GM12878 (cell line): ENCODE data around the gene SEMA4C. TPM values are rescaled to one million over a fixed set of nuclear protein-coding genes. Genes with fewer than 3 reads are reported as not detected.

Experiments
- ATAC-seq: fragments of 200-7000 bp; cut with Tn5 transposase; 3 replicates; pipeline ENCODE4 v1.9.1; 2020; ENCODE audit warnings: mild to moderate bottlenecking, moderate library complexity
- BruUV-seq: library from RNA; stranded (reverse); fragments of 400-500 nt; replicated peaks from 2 replicates; lab custom pipeline; 2021; lab: Mats Ljungman, UMichigan
- CTCF ChIA-PET: fragments of 300-600 bp; sonication (Branson Sonifier 250); formaldehyde crosslinking; extraction: SDS; loops from one replicate; lab custom pipeline; 2021; ENCODE audit warnings: inconsistent platforms; lab: Yijun Ruan, JAX
- POLR2A ChIA-PET: fragments of 350-600 bp; formaldehyde crosslinking; extraction: SDS; loops from one replicate; lab custom pipeline; 2021; ENCODE audit warnings: inconsistent platforms; lab: Charles Lee
- RAD21 ChIA-PET: fragments of 300-600 bp; sonication (Branson Sonifier 250); formaldehyde crosslinking; loops from one replicate; lab custom pipeline; 2023; ENCODE audit warnings: antibody characterized with exemption; ENCODE audit not compliant: unreplicated experiment; lab: Charles Lee
- SMC1A ChIA-PET: fragments of 300-600 bp; sonication (Branson Sonifier 250); formaldehyde crosslinking; loops from one replicate; lab custom pipeline; 2023; ENCODE audit not compliant: unreplicated experiment, uncharacterized antibody; lab: Charles Lee
- DNase-seq: peaks from one replicate; pipeline ENCODE4 v3.0.0-alpha.2; 2011; ENCODE audit warnings: low read depth, low spot score
- FAIRE-seq: peaks from 3 replicates; lab custom pipeline; 2011; peaks lifted over from hg19 to GRCh38; lab: Jason Lieb, UNC
- H2AFZ ChIP-seq: 2 replicates; pipeline ENCODE4 v1.6.0; 2011; ENCODE audit warnings: low read depth, low read length, control low read depth; ENCODE audit not compliant: control insufficient read depth
- H3K27ac ChIP-seq: 2 replicates; pipeline ENCODE4 v1.5.1; 2011; ENCODE audit warnings: control low read depth; ENCODE audit not compliant: control insufficient read depth, insufficient read depth
- H3K27me3 ChIP-seq, 2 experiments: replicated peaks in 1 of 2; 2 replicates each; pipeline versions ENCODE4 v1.6.0 to v1.6.1; 2011; ENCODE audit warnings: low read length in 1 of 2; ENCODE audit not compliant: control insufficient read depth in 2 of 2, insufficient read depth in 2 of 2
- H3K36me3 ChIP-seq, 2 experiments: 2 replicates each; pipeline ENCODE4 v1.5.1; 2011; ENCODE audit warnings: low read length in 1 of 2; ENCODE audit not compliant: control insufficient read depth in 2 of 2, insufficient read depth in 2 of 2
- H3K4me1 ChIP-seq: 2 replicates; pipeline ENCODE4 v1.6.1; 2011; ENCODE audit warnings: mild to moderate bottlenecking, low read length, moderate library complexity, mixed read lengths; ENCODE audit not compliant: control insufficient read depth, insufficient read depth
- H3K4me2 ChIP-seq: 2 replicates; pipeline ENCODE4 v1.6.0; 2011; ENCODE audit warnings: control low read depth; ENCODE audit not compliant: control insufficient read depth, insufficient read depth
- H3K4me3 ChIP-seq: fragments of 200-600 bp; sonication (generic); 2 replicates; pipeline ENCODE4 v1.5.1; 2016
- H3K79me2 ChIP-seq: 2 replicates; pipeline ENCODE4 v1.6.0; 2011; ENCODE audit warnings: low read length; ENCODE audit not compliant: control insufficient read depth, insufficient read depth
- H3K9ac ChIP-seq: 2 replicates; pipeline ENCODE4 v1.8.0; 2011; ENCODE audit warnings: low read length, control low read depth, mixed read lengths; ENCODE audit not compliant: control insufficient read depth, insufficient read depth
- H3K9me3 ChIP-seq: replicated peaks from 3 replicates; pipeline ENCODE4 v1.5.1; 2011; ENCODE audit warnings: mild to moderate bottlenecking, low read length; ENCODE audit not compliant: control insufficient read depth, insufficient read depth
- H4K20me1 ChIP-seq: 2 replicates; pipeline ENCODE4 v1.6.0; 2011; ENCODE audit not compliant: control insufficient read depth, insufficient read depth
- ATF2 ChIP-seq: IDR thresholded peaks from 2 replicates; pipeline ENCODE4 v1.6.1; 2012; ENCODE audit warnings: low read length, inconsistent platforms
- CREB1 ChIP-seq: IDR thresholded peaks from 2 replicates; pipeline ENCODE4 v1.6.1; 2012; ENCODE audit warnings: low read depth, mild to moderate bottlenecking, inconsistent platforms
- EGR1 ChIP-seq, 2 experiments: IDR thresholded peaks; 1 replicate in 1 of 2; 2 replicates in 1 of 2; pipeline ENCODE4 v1.6.1; 2011 to 2012; ENCODE audit warnings: low read depth in 2 of 2, low read length in 2 of 2, borderline replicate concordance in 1 of 2, mild to moderate bottlenecking in 1 of 2, moderate library complexity in 1 of 2
- FOXK2 ChIP-seq: fragments of 450-650 bp; IDR thresholded peaks from 2 replicates; pipeline ENCODE4 v1.6.1; 2017; ENCODE audit warnings: mild to moderate bottlenecking, moderate library complexity
- GATAD2B ChIP-seq: fragments of 450-650 bp; conservative IDR thresholded peaks from 2 replicates; pipeline ENCODE4 v1.6.1; 2017; ENCODE audit warnings: low read depth, mild to moderate bottlenecking, moderate library complexity
- KAT2A ChIP-seq: conservative IDR thresholded peaks from 2 replicates; pipeline ENCODE4 v1.6.1; 2011; ENCODE audit warnings: low read depth, low read length; ENCODE audit not compliant: control insufficient read depth
- KLF5 ChIP-seq: fragments of 450-650 bp; IDR thresholded peaks from 2 replicates; pipeline ENCODE4 v1.6.1; 2014; ENCODE audit warnings: mild to moderate bottlenecking; ENCODE audit not compliant: partially characterized antibody
- LARP7 ChIP-seq: fragments of 450-650 bp; IDR thresholded peaks from 2 replicates; pipeline ENCODE4 v1.6.1; 2017; ENCODE audit warnings: mild to moderate bottlenecking
- NR2F1 ChIP-seq: fragments of 450-650 bp; conservative IDR thresholded peaks from 2 replicates; pipeline ENCODE4 v1.6.1; 2017; ENCODE audit warnings: mild to moderate bottlenecking
- NRF1 ChIP-seq: conservative IDR thresholded peaks from 2 replicates; pipeline ENCODE4 v1.6.1; 2011; ENCODE audit warnings: mild to moderate bottlenecking, low read depth, low read length, improper control_type of control experiment
- POLR2AphosphoS5 ChIP-seq: IDR thresholded peaks from 2 replicates; pipeline ENCODE4 v1.6.1; 2011; ENCODE audit warnings: mild to moderate bottlenecking, low read length, inconsistent platforms
- RB1 ChIP-seq: fragments of 450-650 bp; formaldehyde crosslinking; IDR thresholded peaks from 2 replicates; pipeline ENCODE4 v1.6.1; 2017; ENCODE audit warnings: mild to moderate bottlenecking, borderline replicate concordance
- RELA ChIP-seq: fragments of 450-650 bp; IDR thresholded peaks from 2 replicates; pipeline ENCODE4 v1.8.0; 2014; ENCODE audit warnings: borderline replicate concordance; ENCODE audit not compliant: partially characterized antibody
- SMAD1 ChIP-seq: fragments of 450-650 bp; IDR thresholded peaks from 2 replicates; pipeline ENCODE4 v1.6.1; 2018; ENCODE audit warnings: mild to moderate bottlenecking, low read depth; ENCODE audit not compliant: partially characterized antibody
- SMARCA5 ChIP-seq: fragments of 450-650 bp; IDR thresholded peaks from 2 replicates; pipeline ENCODE4 v1.6.1; 2017; ENCODE audit warnings: mild to moderate bottlenecking
- TAF1 ChIP-seq: IDR thresholded peaks from 2 replicates; pipeline ENCODE4 v1.6.1; 2011; ENCODE audit warnings: mild to moderate bottlenecking, low read depth, low read length, borderline replicate concordance
- TCF12 ChIP-seq: IDR thresholded peaks from 2 replicates; pipeline ENCODE4 v1.6.1; 2011; ENCODE audit warnings: low read depth, mild to moderate bottlenecking, low read length
- ZNF217 ChIP-seq: fragments of 450-650 bp; IDR thresholded peaks from 2 replicates; pipeline ENCODE4 v1.6.1; 2017; ENCODE audit warnings: antibody characterized with exemption, mild to moderate bottlenecking
- ZNF274 ChIP-seq: IDR thresholded peaks from one replicate; pipeline ENCODE4 v1.8.0; 2011; ENCODE audit not compliant: insufficient read length, insufficient read depth
- WGBS: methylation state at CpG from one replicate; pipeline ENCODE4 v1.1.6; 2016; ENCODE audit warnings: low lambda C conversion rate; ENCODE audit not compliant: insufficient replicate concordance, insufficient coverage; ENCODE audit errors: missing lambda C conversion rate; 5-methylcytosine and 5-hydroxymethylcytosine counted together
- in situ Hi-C: fragments of 300-500 bp; cut with MboI; formaldehyde crosslinking; loops from 9 replicates; pipeline ENCODE4 v1.14.3; 2018; ENCODE audit warnings: mixed read lengths
- intact Hi-C: fragments of 100-400 bp; cut with micrococcal nuclease; formaldehyde crosslinking; loops from one replicate; pipeline ENCODE4 v1.14.2; 2022; ENCODE audit not compliant: unreplicated experiment
- polyA plus RNA-seq, 11 experiments: library from polyadenylated mRNA; depleted of rRNA in 4 of 11; unstranded in 6 of 11; stranded (reverse) in 5 of 11; fragments of >200 nt; fragmentation: Nextera tagmentation in 4 of 11; fragmentation: Illumina TruSeq in 1 of 11; extraction: Ambion mirVana in 4 of 11; extraction: Trizol in 1 of 11; gene quantifications; 1 replicate in 1 of 11; 2 replicates in 10 of 11; pipeline versions ENCODE4 v1.2.1 to v1.2.3, GENCODE V29; 2011 to 2016; ENCODE audit warnings: inconsistent platforms in 2 of 11, missing spikeins in 2 of 11, low read depth in 1 of 11
- total RNA-seq, 4 experiments: library from RNA; depleted of rRNA in 3 of 4; stranded (reverse); fragments of >200 nt in 3 of 4; fragmentation: Illumina TruSeq in 1 of 4; extraction: Trizol in 1 of 4; gene quantifications; 2 replicates each; pipeline versions ENCODE4 v1.2.1 to v1.2.3, GENCODE V29; 2013 to 2021
- TF ChIP-seq, protein P1 (sequence below): fragments of 450-650 bp; formaldehyde crosslinking; IDR thresholded peaks from 2 replicates; pipeline ENCODE4 v1.4.0; 2022; ENCODE audit warnings: mild to moderate bottlenecking, moderate library complexity

SEMA4C gene
- total and polyA plus RNA-seq, 10 of the 15 experiments (the other 5 are each of a cell fraction or from before 2014, with no cell fraction given): 0.06 to 21.6 (median 6.8) TPM

GRCh38 chr2:96816127-96816835, 53.6 kb downstream of the SEMA4C start, which contains the start of gene CNNM3:
TSS of gene CNNM3 (plus strand) at chr2:96816268. CDS start at chr2:96816278, 10 bp downstream.
- CTCF ChIA-PET: interaction anchor here (0.8 to 1.2 kb wide), 6 partner anchors 39 to 297 kb away, joined by 3 to 6 read pairs (median 3); partner anchors contain the start of genes ANKRD36 and ANKRD39
- Histone ChIP-seq H3K79me2 (peaks cover 25% of the 10 kb centered on the region), H3K4me2 (peak within 1 kb of the TSS; percentile 99), H3K9ac (peak within 1 kb of the TSS; percentile 67), H3K9me3 (no peaks in the 10 kb centered on the region), H3K36me3 (no peaks in the 10 kb centered on the region), H4K20me1 (peaks cover 5% of the 10 kb centered on the region; the same call in 1 of the 2 replicates), H3K4me3 (peak within 1 kb of the TSS; percentile 96), H3K4me1 (peaks cover 12% of the 10 kb centered on the region), H2AFZ (peak within 1 kb of the TSS; percentile 91), H3K27me3 (no peaks in the 10 kb centered on the region), H3K27ac (peak within 1 kb of the TSS; percentile 50)
- POLR2A ChIA-PET: interaction anchor here (1.1 to 3.2 kb wide), 3 partner anchors 41 to 53 kb away, joined by 3 to 11 read pairs (median 7); partner anchors contain the start of gene ANKRD39
- BruUV-seq: no TSS peak
- FAIRE-seq: peak; percentile 56
- ATAC-seq: peak; percentile 97
- in situ Hi-C loops: no loop called here
- DNase-seq: no peak
- SMC1A ChIA-PET: interaction anchor here (1.0 kb wide), 2 partner anchors 41 to 57 kb away, joined by 3 to 5 read pairs; partner anchors contain the start of gene ANKRD39
- WGBS: under 1% methylated on average over 55 of the region's 103 CpGs
- RAD21 ChIA-PET: interaction anchor here (0.7 to 2.7 kb wide), 7 partner anchors 40 to 178 kb away, joined by 3 to 14 read pairs (median 5); partner anchors contain the start of genes ANKRD39 and KANSL3
- intact Hi-C loops: no loop called here
- TF ChIP-seq SMAD1: no peak
- TF ChIP-seq RB1: peak; percentile 86; the same call in 1 of the 2 replicates
- TF ChIP-seq SMARCA5: peak; percentile 87
- TF ChIP-seq NR2F1: peak; percentile 78
- no peak for TF ChIP-seq KAT2A
- no peak for TF ChIP-seq ATF2
- TF ChIP-seq LARP7: peak; percentile 38; the same call in 1 of the 2 replicates
- TF ChIP-seq CREB1: peak; percentile 47; the same call in 1 of the 2 replicates
- TF ChIP-seq ZNF274: no peak
- peak; percentile 62 for TF ChIP-seq ZNF217
- 0 out of 2 replicates have a peak, but pooled peaks have one; percentile 15 for TF ChIP-seq TAF1
- TF ChIP-seq RELA: peak; percentile 71
- peak; percentile 47; the same call in 1 of the 2 replicates for TF ChIP-seq POLR2AphosphoS5
- TF ChIP-seq TCF12: peak; percentile 39; the same call in 1 of the 2 replicates
- peak; percentile 37; the same call in 1 of the 2 replicates for TF ChIP-seq GATAD2B
- peak; percentile 61; the same call in 1 of the 2 replicates for TF ChIP-seq FOXK2
- TF ChIP-seq KLF5: peak; percentile 69
- TF ChIP-seq, protein P1, sequence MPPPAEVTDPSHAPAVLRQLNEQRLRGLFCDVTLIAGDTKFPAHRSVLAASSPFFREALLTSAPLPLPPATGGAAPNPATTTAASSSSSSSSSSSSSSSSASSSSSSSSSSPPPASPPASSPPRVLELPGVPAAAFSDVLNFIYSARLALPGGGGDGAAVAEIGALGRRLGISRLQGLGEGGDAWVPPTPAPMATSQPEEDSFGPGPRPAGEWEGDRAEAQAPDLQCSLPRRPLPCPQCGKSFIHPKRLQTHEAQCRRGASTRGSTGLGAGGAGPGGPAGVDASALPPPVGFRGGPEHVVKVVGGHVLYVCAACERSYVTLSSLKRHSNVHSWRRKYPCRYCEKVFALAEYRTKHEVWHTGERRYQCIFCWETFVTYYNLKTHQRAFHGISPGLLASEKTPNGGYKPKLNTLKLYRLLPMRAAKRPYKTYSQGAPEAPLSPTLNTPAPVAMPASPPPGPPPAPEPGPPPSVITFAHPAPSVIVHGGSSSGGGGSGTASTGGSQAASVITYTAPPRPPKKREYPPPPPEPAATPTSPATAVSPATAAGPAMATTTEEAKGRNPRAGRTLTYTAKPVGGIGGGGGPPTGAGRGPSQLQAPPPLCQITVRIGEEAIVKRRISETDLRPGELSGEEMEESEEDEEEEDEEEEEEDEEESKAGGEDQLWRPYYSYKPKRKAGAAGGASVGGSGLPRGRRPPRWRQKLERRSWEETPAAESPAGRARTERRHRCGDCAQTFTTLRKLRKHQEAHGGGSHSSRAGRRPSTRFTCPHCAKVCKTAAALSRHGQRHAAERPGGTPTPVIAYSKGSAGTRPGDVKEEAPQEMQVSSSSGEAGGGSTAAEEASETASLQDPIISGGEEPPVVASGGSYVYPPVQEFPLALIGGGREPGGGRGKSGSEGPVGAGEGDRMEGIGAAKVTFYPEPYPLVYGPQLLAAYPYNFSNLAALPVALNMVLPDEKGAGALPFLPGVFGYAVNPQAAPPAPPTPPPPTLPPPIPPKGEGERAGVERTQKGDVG: no peak
- peak; percentile 51 for TF ChIP-seq NRF1
- TF ChIP-seq EGR1 (IDR thresholded peaks at IDR 0.05; ENCODE audit: borderline replicate concordance in 1 of 2, low read depth in 2 of 2, low read length in 2 of 2): peak in 1 of 2 experiments; percentile 90; a peak in 2 of 3 replicates
